ENCODE results near the gene KRTAP10-10. TPM values are rescaled to one million over a fixed set of nuclear protein-coding genes. Genes with fewer than 3 reads are reported as not detected.
"Not testable (repeated sequence)": the region's sequence is repeated elsewhere in the genome, so short reads cannot be mapped to it uniquely, and the experiment has no call there.

KRTAP10-10 gene
- polyA plus RNA-seq, 3 donors = not detected

- 61 to 78% (median 72%) methylated on average over 14 of the region's 14 CpGs for WGBS, 3 donors
These were observed 6.7 kb downstream of the KRTAP10-10 start for GRCh38 chr21:44643741-44644310.

GRCh38 chr21:44644878-44645277, 7.7 kb downstream of the KRTAP10-10 start:
- no peak overlapping the region for H3K27ac ChIP-seq (ENCODE audit: low read depth, low read length)
- WGBS, 3 donors = 42 to 48% (median 46%) methylated on average over 2 of the region's 2 CpGs

More at GRCh38 chr21:44643741-44644310, 6.7 kb downstream of the KRTAP10-10 start:
- H3K27ac ChIP-seq (ENCODE audit: low read depth, low read length) = no peak overlapping the region

- H3K27ac ChIP-seq (ENCODE audit: low read depth, low read length) = not testable (repeated sequence)
- WGBS, 3 donors = 68 to 76% (median 75%) methylated on average over 21 of the region's 21 CpGs
These were observed 9.4 kb downstream of the KRTAP10-10 start, which contains the start of gene KRTAP10-11 for GRCh38 chr21:44646366-44647221. Gene KRTAP10-11 (plus strand): TSS chr21:44646414. CDS start chr21:44646459, 45 bp downstream.

GRCh38 chr21:44647222-44647552, 10.0 kb downstream of the KRTAP10-10 start:
- no peak overlapping the region for H3K27ac ChIP-seq (ENCODE audit: low read depth, low read length)
- WGBS, 3 donors = 50 to 60% (median 60%) methylated on average over 8 of the region's 8 CpGs

- 69 to 76% (median 74%) methylated on average over 26 to 33 of the region's 33 CpGs for WGBS, 3 donors
- no peak overlapping the region for H3K27ac ChIP-seq (ENCODE audit: low read depth, low read length)
These were observed 11.6 kb downstream of the KRTAP10-10 start for GRCh38 chr21:44648557-44649311.

GRCh38 chr21:44649521-44650100, 12.5 kb downstream of the KRTAP10-10 start:
- no peak overlapping the region for H3K27ac ChIP-seq (ENCODE audit: low read depth, low read length)
- WGBS, 3 donors = 74 to 82% (median 79%) methylated on average over 18 of the region's 18 CpGs

GRCh38 chr21:44650265-44650972, 13.3 kb downstream of the KRTAP10-10 start:
- 76 to 90% (median 89%) methylated on average over 19 to 20 of the region's 20 CpGs for WGBS, 3 donors
- H3K27ac ChIP-seq (ENCODE audit: low read depth, low read length) = no peak overlapping the region

- 88 to 90% (median 89%) methylated on average over 12 of the region's 12 CpGs for WGBS, 3 donors
- no peak overlapping the region for H3K27ac ChIP-seq (ENCODE audit: low read depth, low read length)
These were observed 14.0 kb downstream of the KRTAP10-10 start for GRCh38 chr21:44650973-44651675.

GRCh38 chr21:44653123-44653522, 16.0 kb downstream of the KRTAP10-10 start:
- H3K27ac ChIP-seq (ENCODE audit: low read depth, low read length) = no peak overlapping the region
- 59 to 68% (median 62%) methylated on average over 14 of the region's 14 CpGs for WGBS, 3 donors

- 65 to 82% (median 81%) methylated on average over 17 of the region's 17 CpGs for WGBS, 3 donors
- H3K27ac ChIP-seq (ENCODE audit: low read depth, low read length) = no peak overlapping the region
These were observed 16.8 kb downstream of the KRTAP10-10 start for GRCh38 chr21:44653656-44654575.

- H3K27ac ChIP-seq (ENCODE audit: low read depth, low read length) = no peak within 1 kb of the TSS
- 66 to 67% (median 66%) methylated on average over 8 to 9 of the region's 9 CpGs for WGBS, 3 donors
These were observed 17.5 kb downstream of the KRTAP10-10 start, which contains the start of gene KRTAP12-4 for GRCh38 chr21:44654576-44655175. Gene KRTAP12-4 (minus strand): TSS chr21:44654659. CDS start chr21:44654614, 45 bp downstream.

GRCh38 chr21:44656868-44657267, 19.7 kb downstream of the KRTAP10-10 start:
- WGBS, 3 donors = 35 to 76% (median 47%) methylated on average over 1 of the region's 1 CpG

GRCh38 chr21:44657635-44658540, 20.7 kb downstream of the KRTAP10-10 start, which contains the start of gene KRTAP12-3:
Gene KRTAP12-3 (plus strand): TSS chr21:44657932. CDS start chr21:44657980, 48 bp downstream.
- H3K27ac ChIP-seq (ENCODE audit: low read depth, low read length) = no peak within 1 kb of the TSS
- WGBS, 3 donors = 62 to 68% (median 68%) methylated on average over 26 of the region's 26 CpGs

More at GRCh38 chr21:44656868-44657267, 19.7 kb downstream of the KRTAP10-10 start:
- no peak overlapping the region for H3K27ac ChIP-seq (ENCODE audit: low read depth, low read length)

- WGBS, 3 donors = 72 to 76% (median 72%) methylated on average over 5 of the region's 5 CpGs
- H3K27ac ChIP-seq (ENCODE audit: low read depth, low read length) = no peak overlapping the region
These were observed 21.4 kb downstream of the KRTAP10-10 start for GRCh38 chr21:44658541-44658910.
